ENCODE results near the gene PTPRM.
A peak's percentile ranks its signal among the peaks of the same experiment; 100 is the strongest.
"Not testable (repeated sequence)": the region's sequence is repeated elsewhere in the genome, so short reads cannot be mapped to it uniquely, and the experiment has no call there.

The PTPRM gene

DNA sequence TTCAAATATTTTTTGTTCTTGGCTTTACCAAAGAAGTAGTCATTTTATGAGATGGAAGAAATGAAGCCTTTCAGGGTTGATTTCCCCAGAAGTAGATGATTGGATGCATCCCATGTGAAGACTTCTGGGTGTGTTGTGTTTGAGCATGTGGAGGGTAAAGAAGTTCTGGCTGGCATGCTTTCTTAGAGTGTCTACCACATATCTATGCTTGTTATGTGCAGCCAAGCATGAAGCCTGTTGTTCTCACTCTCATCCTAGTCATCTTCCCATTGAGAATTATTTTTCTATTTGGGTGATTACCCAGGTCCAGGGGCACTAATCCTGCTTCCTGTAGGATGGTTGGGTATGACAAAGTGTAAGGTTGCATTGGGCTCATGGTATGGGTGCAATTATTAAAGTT is 472.9 kb downstream of the PTPRM start:
- DNase-seq (ENCODE audit: low read depth in 1 of 2, low spot score in 1 of 2) = no peak

DNA sequence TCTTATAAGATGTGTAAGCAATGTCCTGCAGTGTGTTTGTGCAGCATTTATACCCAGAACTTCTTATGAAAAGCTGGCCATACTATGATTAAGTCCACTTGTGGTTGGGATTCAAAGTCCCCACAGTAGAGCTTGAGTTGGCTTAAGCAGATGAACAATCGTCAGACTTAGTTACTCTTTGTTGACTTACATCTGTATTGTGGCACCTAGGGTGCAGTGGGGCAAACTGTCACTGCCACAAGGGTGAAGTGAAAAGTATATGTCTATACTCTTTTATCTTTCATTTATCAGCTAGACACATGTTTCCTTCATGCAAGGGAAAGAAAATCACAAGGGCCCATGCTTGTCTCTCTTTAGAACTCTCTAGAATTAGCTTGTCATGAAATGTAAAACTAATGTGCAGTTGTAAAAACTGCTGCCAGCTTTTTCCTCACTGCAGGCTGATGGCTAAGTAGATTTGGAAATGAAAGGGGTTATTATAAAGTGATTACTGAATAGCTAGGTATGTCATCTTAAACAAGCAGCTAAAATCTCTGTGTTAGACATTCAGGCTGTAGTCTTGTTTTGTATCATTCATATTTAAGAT is 474.5 kb downstream of the PTPRM start:
- DNase-seq (ENCODE audit: low read depth in 1 of 2, low spot score in 1 of 2) = no peak

DNA sequence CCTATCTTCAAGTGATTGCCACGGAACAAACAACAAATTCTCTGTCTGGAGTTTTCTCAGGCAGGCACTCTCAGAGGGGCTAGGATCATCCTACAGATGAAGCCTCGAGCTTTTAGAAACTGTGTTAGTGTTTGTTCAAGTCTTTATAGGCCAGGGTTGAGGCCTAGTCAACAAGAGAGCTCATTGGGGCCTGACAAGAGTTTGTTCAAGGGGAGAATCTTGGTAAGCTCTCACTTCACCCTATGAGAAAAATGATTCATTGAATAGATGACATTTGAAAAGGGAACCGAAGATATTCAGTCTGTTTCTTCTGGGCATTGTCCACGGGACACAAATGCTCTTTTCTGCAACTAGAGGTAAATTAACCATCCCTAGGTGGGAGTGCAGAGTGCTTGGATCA is 476.9 kb downstream of the PTPRM start:
- DNase-seq (ENCODE audit: low read depth in 1 of 2, low spot score in 1 of 2) = no peak

DNA sequence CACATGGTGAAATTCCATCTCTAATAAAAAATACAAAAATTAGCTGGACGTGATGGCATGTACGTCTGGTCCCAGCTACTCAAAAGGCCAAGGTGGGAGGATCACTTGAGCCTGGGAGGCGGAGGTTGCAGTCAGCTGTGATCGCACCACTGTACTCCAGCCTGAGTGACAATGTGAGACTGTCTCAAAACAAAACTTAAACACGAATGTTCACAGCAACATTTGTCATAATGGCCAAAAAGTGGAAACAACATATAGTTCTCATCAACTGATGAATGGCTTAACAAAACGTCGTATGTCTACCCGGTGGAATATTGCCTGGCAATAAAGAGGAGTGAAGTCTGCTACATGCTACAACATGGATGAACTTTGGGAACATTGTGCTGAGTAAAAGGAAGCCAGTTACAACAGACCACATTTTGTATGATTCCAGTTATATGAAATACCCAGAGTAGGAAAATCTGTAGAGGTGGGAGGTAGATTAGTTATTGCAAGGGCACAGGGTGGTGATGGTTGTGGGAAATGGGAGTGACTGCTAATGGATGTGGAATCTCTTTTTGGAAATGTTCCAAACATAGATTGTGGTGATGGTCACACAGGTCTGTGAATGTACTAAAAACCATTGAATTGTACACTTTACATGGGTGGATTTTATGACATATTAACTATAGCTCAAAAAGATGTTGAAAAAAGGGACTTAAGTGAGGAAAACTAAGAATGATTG is 478.2 kb downstream of the PTPRM start:
- no peak for DNase-seq (ENCODE audit: low read depth in 1 of 2, low spot score in 1 of 2)

DNA sequence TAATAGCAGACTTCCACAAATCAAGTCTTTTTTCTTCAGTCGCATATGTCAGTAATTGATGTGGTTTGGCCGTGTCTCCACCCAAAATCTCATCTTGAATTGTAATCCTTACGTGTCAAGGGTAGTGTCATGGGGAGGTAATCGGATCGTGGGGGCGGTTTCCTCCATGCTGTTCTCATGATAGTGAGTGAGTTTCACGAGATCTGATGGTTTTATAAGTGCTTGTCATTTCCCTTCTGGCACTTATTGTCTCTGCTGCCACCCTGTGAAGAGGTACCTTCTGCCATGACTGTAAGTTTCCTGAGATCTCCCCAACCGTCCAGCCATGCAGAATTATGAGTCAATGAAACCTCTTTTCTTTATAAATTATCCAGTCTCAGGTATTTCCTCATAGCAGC is 478.8 kb downstream of the PTPRM start:
- DNase-seq (ENCODE audit: low read depth in 1 of 2, low spot score in 1 of 2) = peak in 1 of 2 donors; percentile 21

DNA sequence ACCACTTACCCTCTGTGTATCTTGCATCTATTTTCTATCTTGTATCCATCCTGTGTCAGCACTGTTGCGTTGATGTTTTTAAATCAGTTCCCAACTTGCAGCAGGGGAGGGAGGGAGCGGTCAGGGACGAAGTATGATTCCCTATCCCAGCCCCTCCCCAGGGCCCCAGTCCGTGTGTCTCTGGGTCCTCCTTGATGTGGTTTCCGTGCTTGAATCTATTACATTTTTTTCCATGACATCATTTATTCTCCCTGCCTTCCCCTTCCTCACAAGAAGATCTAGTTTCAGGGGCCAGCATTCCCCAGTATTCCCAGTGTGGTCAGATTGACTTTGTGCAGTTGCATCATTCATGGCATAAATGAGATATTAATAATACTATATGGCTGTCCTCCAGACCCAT is 479.3 kb downstream of the PTPRM start:
- DNase-seq (ENCODE audit: low read depth in 1 of 2, low spot score in 1 of 2) = no peak

DNA sequence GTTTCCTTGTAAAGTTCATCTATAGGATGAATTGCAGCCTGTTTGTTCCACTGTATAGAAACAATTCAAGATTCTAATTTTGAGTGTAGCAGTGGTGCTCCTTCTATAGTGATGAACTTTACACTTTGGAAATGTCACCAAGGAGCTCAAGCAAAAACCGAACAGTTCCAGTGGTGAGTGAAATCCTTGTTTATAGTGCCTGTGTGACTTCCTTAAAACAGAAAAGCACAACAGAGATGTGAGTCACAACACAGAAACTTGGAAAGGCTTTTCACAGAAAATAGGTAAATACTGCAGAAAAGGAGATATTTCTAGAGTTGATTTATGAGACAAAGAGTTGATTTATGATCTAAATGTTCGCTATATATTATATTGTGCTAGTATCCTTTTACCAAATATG is 482.0 kb downstream of the PTPRM start:
- DNase-seq (ENCODE audit: low read depth in 1 of 2, low spot score in 1 of 2) = no peak

DNA sequence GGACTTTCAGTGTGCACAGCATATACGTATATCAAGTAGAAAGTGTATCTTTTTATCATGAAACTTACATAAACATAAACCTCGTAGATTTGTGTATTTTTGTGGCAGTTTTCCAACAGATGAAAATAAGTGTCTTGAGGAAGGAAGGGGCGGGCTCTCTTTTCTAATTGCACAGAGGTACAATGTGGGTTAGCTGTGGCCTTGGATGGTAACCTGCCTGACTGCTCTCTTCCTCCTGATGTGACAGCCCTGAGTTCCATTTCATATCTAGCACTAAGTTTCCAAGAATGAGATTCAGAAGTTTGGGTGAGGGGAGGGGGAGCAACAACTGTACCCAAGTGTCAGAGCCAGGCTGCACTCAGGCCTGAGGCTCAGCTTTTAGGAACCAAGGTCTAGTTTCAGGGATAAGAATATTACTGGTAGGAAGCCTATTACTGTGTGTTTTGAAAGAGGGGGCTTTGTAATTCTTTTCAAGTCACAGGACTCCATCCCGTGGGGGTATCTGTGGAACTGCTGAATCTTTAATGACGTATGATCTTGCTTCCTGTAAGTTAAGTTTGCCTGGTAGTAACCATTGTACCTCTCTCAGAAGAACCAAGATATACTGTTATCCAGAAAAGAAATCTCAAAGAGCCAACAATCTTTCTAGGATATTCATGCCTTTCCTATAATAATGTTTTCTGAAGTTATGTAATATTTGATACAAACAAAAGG is 483.7 kb downstream of the PTPRM start:
- no peak for DNase-seq (ENCODE audit: low read depth in 1 of 2, low spot score in 1 of 2)

DNA sequence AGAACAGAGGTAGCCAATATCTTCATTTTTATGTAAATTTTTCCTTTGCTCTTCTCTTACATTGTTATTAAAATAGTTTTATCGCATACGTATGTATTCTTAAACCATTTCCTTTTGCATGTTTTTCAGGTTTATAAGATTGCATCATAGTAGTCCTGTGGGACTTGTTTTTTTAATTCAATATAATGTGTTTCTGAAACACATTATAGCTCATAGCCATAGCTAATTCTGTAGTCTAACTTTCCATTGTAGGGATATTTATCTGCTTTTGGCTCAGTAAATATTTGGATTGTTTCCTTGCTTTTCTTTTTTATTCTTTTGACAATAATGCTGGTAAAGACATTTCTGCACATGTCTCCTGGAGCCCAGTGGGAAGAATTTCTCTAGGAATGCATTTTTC is 484.3 kb downstream of the PTPRM start:
- DNase-seq (ENCODE audit: low read depth in 1 of 2, low spot score in 1 of 2) = no peak

DNA sequence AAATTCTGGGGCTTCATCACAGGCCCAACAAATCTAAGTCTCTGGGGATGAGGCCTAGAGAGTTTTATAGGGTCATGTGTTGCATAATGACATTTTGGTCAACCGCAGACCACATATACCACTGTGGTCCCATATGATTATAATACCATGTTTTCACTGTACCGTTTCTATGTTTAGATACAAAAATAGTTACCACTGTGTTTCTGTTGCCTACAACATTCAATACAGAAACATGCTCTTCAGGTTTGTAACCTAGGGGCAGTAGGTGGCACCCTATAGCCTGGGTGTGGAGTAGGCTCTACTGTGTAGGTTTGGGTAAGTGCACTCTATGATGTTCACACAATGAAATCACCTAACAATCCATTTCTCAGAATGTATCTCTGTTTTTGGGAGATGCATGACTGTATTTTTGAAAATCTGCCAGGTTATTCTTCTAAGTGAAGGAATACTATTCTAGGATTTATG is 485.2 kb downstream of the PTPRM start:
- no peak for DNase-seq (ENCODE audit: low read depth in 1 of 2, low spot score in 1 of 2)

DNA sequence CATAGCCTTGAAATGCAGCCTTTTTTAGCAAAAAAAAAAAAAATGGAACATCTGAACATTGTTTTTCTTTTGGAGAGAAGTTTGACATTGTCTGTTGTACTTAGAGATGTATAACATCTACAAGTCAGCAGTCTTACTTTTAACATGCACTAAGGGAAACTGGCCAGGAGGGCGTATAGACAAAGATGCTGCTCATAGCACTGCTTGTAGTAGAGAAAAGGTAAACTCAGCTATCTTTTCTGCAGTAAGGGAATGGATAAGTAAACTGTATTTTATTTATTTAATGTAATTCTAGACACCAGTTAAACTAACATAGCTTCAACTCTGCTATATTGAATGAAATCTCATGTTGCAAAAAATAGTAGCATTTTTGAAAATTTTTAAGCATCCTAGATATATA is 489.6 kb downstream of the PTPRM start:
- no peak for DNase-seq (ENCODE audit: low read depth in 1 of 2, low spot score in 1 of 2)

DNA sequence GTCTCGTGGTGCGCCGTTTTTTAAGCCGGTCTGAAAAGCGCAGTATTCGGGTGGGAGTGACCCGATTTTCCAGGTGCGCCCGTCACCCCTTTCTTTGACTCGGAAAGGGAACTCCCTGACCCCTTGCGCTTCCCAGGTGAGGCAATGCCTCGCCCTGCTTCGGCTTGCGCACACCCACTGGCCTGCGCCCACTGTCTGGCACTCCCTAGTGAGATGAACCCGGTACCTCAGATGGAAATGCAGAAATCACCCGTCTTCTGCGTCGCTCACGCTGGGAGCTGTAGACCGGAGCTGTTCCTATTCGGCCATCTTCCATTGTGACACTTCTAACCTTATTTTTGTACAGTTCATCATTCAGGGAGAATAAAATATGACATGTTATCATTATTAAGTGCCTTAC is 496.0 kb downstream of the PTPRM start:
- not testable (repeated sequence) for DNase-seq (ENCODE audit: low read depth in 1 of 2, low spot score in 1 of 2)

DNA sequence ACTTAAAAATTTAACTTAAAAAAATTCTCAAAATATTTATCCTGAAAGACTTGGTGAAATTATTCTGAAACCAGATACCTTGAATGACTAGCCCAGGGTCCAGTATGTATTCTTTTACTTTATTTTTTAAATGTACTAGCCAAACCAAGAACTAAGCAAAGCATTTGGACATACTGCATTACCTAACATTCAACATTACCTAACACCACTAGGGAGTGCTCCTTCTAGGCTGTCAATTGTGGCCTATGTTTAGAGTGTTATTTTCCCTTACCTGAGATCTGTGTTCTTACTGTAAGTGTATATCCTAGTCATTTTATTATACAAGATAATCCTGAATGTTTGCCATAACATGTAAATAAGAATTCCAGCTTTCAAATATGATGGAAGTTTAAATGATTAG is 496.6 kb downstream of the PTPRM start:
- DNase-seq (ENCODE audit: low read depth in 1 of 2, low spot score in 1 of 2) = no peak

DNA sequence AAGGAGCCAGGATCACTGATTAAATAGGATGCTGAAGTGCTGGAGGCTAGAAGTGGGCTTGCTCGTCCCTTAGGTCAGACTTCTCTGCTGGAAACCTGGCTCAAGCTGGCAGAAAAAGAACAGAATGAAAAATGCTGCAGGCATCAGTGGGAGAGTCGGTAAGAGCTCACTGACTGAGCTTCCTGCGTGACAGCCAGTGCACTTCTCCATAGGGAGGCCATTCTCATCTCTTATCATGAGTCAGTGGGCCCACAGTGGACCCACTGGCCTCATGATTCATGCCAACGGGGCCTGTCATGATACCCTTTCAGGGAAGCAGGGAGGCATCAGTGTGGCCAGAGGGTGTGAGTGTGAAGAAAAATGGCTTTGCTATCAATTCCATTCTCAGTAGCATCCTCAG is 498.2 kb downstream of the PTPRM start:
- DNase-seq (ENCODE audit: low read depth in 1 of 2, low spot score in 1 of 2) = no peak

DNA sequence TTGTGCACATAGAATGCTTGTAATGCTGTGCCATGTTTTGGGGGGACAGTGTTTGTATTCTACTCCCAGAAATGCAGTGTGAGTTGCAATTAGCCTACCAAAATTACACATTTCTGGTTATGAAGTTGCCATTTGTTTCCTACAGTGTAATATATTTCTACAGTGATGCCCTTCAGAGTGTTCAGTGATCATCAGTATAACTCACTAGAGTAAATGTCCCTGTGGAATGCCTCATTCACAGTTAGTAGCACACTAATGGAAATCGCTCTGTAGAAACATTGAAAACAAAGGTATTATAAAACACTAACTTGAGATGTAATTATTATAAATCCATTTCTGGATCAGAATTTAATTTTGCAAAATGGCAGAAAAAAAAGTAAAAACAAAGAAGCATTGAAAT is 498.7 kb downstream of the PTPRM start:
- DNase-seq (ENCODE audit: low read depth in 1 of 2, low spot score in 1 of 2) = no peak

DNA sequence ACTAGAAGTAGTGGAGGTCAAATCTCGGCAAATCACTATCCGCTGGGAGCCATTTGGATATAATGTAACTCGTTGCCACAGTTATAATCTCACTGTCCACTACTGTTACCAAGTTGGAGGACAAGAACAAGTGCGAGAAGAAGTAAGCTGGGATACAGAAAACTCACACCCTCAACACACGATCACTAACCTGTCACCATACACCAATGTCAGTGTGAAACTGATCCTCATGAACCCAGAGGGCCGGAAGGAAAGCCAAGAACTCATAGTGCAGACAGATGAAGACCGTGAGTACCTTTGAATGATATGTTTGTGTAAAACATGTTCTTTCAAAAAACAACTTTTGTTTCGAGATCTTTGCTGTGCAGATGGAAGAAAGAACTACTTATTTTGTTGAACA is 502.6 kb downstream of the PTPRM start:
- no peak for DNase-seq (ENCODE audit: low read depth in 1 of 2, low spot score in 1 of 2)

DNA sequence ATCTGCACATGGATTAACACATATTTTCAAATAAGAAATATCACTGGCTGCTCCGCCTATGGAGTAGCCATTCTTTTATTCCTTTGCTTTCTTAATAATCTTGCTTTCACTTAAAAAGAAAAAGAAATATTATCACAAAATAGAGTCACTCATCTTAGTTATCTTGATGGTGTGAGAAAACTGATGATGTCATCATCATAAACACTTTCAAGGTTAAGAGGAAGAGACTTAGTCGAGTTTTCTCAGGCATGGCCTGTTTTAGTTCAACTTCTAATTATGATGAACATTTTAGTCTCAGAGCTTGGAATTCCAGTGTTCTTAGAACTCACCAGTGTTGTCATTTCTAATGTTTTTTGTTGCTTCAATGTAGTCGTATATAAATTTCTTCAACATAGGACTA is 506.1 kb downstream of the PTPRM start:
- DNase-seq (ENCODE audit: low read depth in 1 of 2, low spot score in 1 of 2) = no peak

DNA sequence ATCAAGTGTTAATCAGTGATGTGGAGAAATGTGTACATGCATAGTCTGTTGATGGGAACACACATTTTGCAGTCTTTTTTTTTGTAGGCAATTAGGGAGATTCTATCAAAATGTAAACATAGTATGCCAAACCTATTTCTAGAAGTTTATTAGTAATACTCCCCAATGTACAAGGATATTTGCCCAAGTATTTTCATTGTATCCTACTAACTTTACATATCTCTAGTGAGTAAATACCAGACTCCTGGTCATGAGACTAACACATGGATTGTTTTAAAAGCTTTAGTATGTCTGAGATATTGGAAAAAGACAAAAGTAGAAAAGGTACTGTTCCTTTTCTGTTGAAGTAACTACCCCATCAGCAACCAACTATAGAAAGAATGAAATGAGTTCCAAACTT is 513.0 kb downstream of the PTPRM start:
- DNase-seq (ENCODE audit: low read depth in 1 of 2, low spot score in 1 of 2) = no peak

DNA sequence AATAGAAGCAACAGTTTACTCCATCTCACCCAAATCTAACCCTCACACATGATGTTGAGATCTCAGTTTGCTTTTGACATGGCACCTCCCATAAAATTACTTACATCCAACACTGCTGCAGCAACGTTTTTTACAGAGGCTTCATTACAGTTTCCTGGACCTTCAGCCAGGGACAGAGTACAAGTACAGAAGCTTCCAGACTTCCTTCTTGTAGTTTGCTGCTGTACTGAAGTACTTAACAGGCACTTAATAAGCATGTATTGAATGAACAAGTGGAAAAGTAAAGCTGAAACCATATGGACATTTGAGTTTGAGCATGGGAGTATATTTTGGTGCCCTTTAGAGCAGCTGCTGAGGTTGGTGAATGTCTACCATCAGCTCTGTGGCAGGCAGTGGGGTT is 514.2 kb downstream of the PTPRM start:
- DNase-seq (ENCODE audit: low read depth in 1 of 2, low spot score in 1 of 2) = no peak

DNA sequence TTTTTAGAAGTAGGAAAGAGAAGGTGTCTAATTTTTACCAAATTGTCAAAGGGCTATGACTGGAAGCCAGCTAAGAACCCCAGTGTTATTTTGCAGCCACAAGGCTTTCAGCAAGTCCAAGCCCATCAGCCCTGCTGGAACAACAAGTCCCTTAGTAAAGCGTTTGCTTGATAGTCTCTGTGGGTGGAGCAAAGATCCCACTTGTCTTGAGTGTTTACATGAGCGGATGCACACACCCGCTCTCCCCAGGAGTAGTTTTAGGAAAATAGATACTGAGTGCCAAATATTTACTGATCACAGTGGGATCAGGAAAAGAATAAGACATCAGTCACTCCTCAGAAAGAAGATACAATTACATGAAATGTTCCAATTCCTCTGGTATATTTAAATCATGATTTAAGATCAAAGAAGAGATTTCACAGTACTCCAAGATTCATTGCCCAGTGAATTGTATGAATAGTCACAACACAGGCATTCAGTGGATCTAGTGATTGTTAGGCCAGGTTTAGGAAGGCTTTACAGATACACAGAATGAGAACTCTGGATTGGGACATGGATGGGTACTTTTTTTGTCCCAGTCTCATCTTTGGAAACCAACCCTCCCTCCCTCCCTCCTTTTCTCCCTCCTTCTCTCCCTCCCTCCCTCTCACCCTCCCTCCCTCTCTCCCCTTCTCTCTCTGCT is 514.9 kb downstream of the PTPRM start:
- no peak for DNase-seq (ENCODE audit: low read depth in 1 of 2, low spot score in 1 of 2)

DNA sequence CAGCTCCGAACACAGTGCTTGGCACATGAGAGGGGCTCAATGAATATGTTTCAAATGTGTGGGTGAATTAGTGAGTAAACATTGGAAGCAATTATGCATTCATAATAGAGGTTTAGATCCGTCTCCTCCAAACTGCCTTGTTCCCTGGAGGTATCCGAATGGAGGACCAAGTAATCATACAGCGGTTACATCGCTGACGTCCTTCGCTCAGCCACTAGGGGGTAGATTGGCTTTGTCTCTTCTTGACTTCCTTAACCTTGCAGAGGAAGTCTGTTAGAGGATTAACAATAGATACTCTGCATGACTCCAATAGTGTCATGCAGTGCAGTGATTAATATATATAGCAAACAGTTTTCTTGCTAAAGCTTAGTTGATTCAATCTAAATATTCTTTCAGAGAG is 517.0 kb downstream of the PTPRM start:
- no peak for DNase-seq (ENCODE audit: low read depth in 1 of 2, low spot score in 1 of 2)

DNA sequence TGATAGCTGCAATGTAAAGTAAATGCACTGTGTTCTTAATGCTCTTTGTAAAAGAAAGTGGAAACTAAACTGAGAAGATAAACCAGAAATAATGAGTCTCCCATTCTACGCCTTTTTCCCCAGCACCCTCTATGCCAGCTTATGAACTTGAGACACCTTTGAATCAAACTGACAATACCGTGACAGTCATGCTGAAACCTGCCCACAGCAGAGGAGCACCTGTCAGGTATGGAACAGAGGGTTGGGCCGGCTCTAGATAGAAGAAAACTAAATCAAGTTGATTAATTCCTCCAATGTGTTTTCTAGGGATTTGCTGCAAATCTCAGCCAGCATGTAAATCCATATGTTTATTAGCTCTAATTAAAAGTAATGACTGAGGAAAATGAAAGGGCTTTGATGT is 521.5 kb downstream of the PTPRM start:
- no peak for DNase-seq (ENCODE audit: low read depth in 1 of 2, low spot score in 1 of 2)

Data from activated CD4-positive, alpha-beta T cell treated with anti-CD3 and anti-CD28 coated beads, Interleukin-2, amount 50 U/mL, for 24 hours (primary cell).